Left renal pelvis (tissue), 4 donors: Measurements from ENCODE around the gene METRN. TPM values are rescaled to one million over a fixed set of nuclear protein-coding genes. Genes with fewer than 3 reads are reported as not detected.

Source experiments
- DNase-seq, 4 donors: peaks; one replicate each; pipeline ENCODE4 v3.0.0-alpha.2; 2013; ENCODE audit warnings: low read depth in 4 of 4, low spot score in 3 of 4
- polyA plus RNA-seq, 4 donors: library from polyadenylated mRNA; unstranded; fragments of 120-200 nt; gene quantifications; one replicate each; pipeline ENCODE4 v1.2.1, GENCODE V29; 2013; ENCODE audit not compliant: insufficient read length in 4 of 4

METRN gene
- polyA plus RNA-seq, 4 donors: 5.2 to 12.1 (median 9.2) TPM

- DNase-seq: no peak
These were observed 37.4 kb upstream of the METRN start for GRCh38 chr16:677316-678190.

- DNase-seq: no peak
These were observed 36.6 kb upstream of the METRN start for GRCh38 chr16:678209-678857.

- no peak for DNase-seq
These were observed 35.8 kb upstream of the METRN start for GRCh38 chr16:678858-679813.

GRCh38 chr16:679814-680624 lies 34.9 kb upstream of the METRN start, which contains the start of gene STUB1:
Gene STUB1 (plus strand): TSS chr16:680410. CDS start chr16:680526, 116 bp downstream.
- peak in 2 of 4 donors; percentile 57 to 66 for DNase-seq

- DNase-seq: no peak
These were observed 34.3 kb upstream of the METRN start for GRCh38 chr16:680625-680945.

- DNase-seq: no peak
These were observed 33.8 kb upstream of the METRN start for GRCh38 chr16:680967-681745.

GRCh38 chr16:681746-682427 lies 33.0 kb upstream of the METRN start:
- no peak for DNase-seq

- DNase-seq: no peak
These were observed 32.2 kb upstream of the METRN start for GRCh38 chr16:682493-683395.

GRCh38 chr16:683396-684070 lies 31.4 kb upstream of the METRN start:
- DNase-seq: no peak

GRCh38 chr16:684071-684794 lies 30.7 kb upstream of the METRN start, which contains the start of gene JMJD8:
Gene JMJD8 (minus strand): TSS chr16:684334. CDS start chr16:684319, 15 bp downstream.
- DNase-seq: peak in 3 of 4 donors; percentile 80 to 90 (median 89)

- DNase-seq: no peak
These were observed 29.8 kb upstream of the METRN start for GRCh38 chr16:684961-685696.

GRCh38 chr16:685967-686366 lies 29.0 kb upstream of the METRN start:
- no peak for DNase-seq

GRCh38 chr16:686459-687260 lies 28.3 kb upstream of the METRN start:
- no peak for DNase-seq

GRCh38 chr16:687499-687898 lies 27.4 kb upstream of the METRN start:
- no peak for DNase-seq
